HepG2 (cell line): ENCODE data around the gene PLA2G12A. TPM values are rescaled to one million over a fixed set of nuclear protein-coding genes. Genes with fewer than 3 reads are reported as not detected.

ENCODE experiments used
- ATAC-seq: fragments of 200-7000 bp; cut with Tn5 transposase; 3 replicates; pipeline ENCODE4 v1.9.1; 2020; ENCODE audit warnings: mild to moderate bottlenecking, moderate library complexity
- BruUV-seq: library from RNA; stranded (reverse); fragments of 400-500 nt; replicated peaks from 2 replicates; lab custom pipeline; 2021; lab: Mats Ljungman, UMichigan
- CTCF ChIA-PET: fragments of 300-600 bp; formaldehyde crosslinking; extraction: SDS; loops from one replicate; lab custom pipeline; 2021; ENCODE audit warnings: low total read pairs, inconsistent platforms, low intra/inter-chr PET ratio; lab: Yijun Ruan, JAX
- POLR2A ChIA-PET: fragments of 350-600 bp; sonication (Branson Sonifier 250); formaldehyde crosslinking; loops from one replicate; lab custom pipeline; 2020; ENCODE audit warnings: antibody characterized with exemption, inconsistent platforms; lab: Yijun Ruan, JAX
- DNase-seq: peaks from one replicate; pipeline ENCODE4 v3.0.0-alpha.2; 2015; ENCODE audit warnings: low spot score
- FAIRE-seq: peaks from 3 replicates; lab custom pipeline; 2011; peaks lifted over from hg19 to GRCh38; lab: Jason Lieb, UNC
- H2AFZ ChIP-seq: one replicate; pipeline ENCODE4 v1.6.1; 2011; ENCODE audit warnings: low read length, inconsistent platforms
- H3K27ac ChIP-seq: fragments of 300-600 bp; 3 replicates; pipeline ENCODE4 v1.8.0; 2011; ENCODE audit warnings: mixed run types, mild to moderate bottlenecking, mixed read lengths, low read length, inconsistent platforms; ENCODE audit not compliant: insufficient read depth; ENCODE audit errors: extremely low read length
- H3K27me3 ChIP-seq, 2 experiments: fragments of 200-600 bp in 1 of 2; 2 replicates in 1 of 2; 3 replicates in 1 of 2; pipeline versions ENCODE4 v1.6.0 to v1.8.0; 2011; ENCODE audit warnings: low read length in 2 of 2, mild to moderate bottlenecking in 2 of 2, moderate library complexity in 2 of 2, inconsistent platforms in 1 of 2; ENCODE audit not compliant: insufficient read depth in 2 of 2, control insufficient read depth in 1 of 2
- H3K36me3 ChIP-seq, 2 experiments: fragments of 200-600 bp in 1 of 2; replicated peaks in 1 of 2; 2 replicates in 1 of 2; 3 replicates in 1 of 2; pipeline versions ENCODE4 v1.5.1 to v1.8.0; 2011; ENCODE audit warnings: low read length in 2 of 2, inconsistent platforms in 1 of 2; ENCODE audit not compliant: insufficient read depth in 2 of 2, control insufficient read depth in 1 of 2
- H3K4me1 ChIP-seq: 2 replicates; pipeline ENCODE4 v1.5.1; 2012; ENCODE audit warnings: low read length, inconsistent platforms; ENCODE audit not compliant: insufficient read depth
- H3K4me2 ChIP-seq: 2 replicates; pipeline ENCODE4 v1.6.0; 2011; ENCODE audit warnings: low read depth, low read length, inconsistent platforms
- H3K4me3 ChIP-seq, 3 experiments: fragments of 200-600 bp in 1 of 3; sonication (generic), shearing (Covaris generic) in 1 of 3; replicated peaks in 1 of 3; 2 replicates each; pipeline ENCODE4 v1.5.1; 2011 to 2016; ENCODE audit warnings: low read length in 3 of 3, inconsistent platforms in 2 of 3, low read depth in 2 of 3, mild to moderate bottlenecking in 2 of 3, control low read depth in 1 of 3, mixed read lengths in 1 of 3; ENCODE audit not compliant: insufficient read depth in 1 of 3
- H3K79me2 ChIP-seq: one replicate; pipeline ENCODE4 v1.6.1; 2011; ENCODE audit warnings: low read length, inconsistent platforms; ENCODE audit not compliant: insufficient read depth
- H3K9ac ChIP-seq: 2 replicates; pipeline ENCODE4 v1.6.0; 2011; ENCODE audit warnings: mild to moderate bottlenecking, low read depth, low read length, inconsistent platforms; ENCODE audit not compliant: insufficient read depth
- H3K9me3 ChIP-seq: 2 replicates; pipeline ENCODE4 v1.5.1; 2012; ENCODE audit warnings: mild to moderate bottlenecking, low read length
- H4K20me1 ChIP-seq: 2 replicates; pipeline ENCODE4 v1.6.0; 2011; ENCODE audit warnings: inconsistent platforms, mild to moderate bottlenecking, low read length, moderate library complexity; ENCODE audit not compliant: insufficient read depth
- PCBP2 ChIP-seq: fragments of 200-400 bp; formaldehyde crosslinking; optimal IDR thresholded peaks from 2 replicates; pipeline ENCODE3; 2018; ENCODE audit warnings: low read length, low read depth; ENCODE audit not compliant: poor library complexity, severe bottlenecking
- ZMAT3 ChIP-seq: sonication (generic); formaldehyde crosslinking; conservative IDR thresholded peaks from 2 replicates; pipeline ENCODE4 v1.7.0; 2021; ENCODE audit warnings: missing genetic modification reagents
- ZNF614 ChIP-seq: IDR thresholded peaks from 2 replicates; pipeline ENCODE4 v1.6.1; 2018; ENCODE audit warnings: missing biosample characterization, missing genetic modification reagents, inconsistent platforms, borderline replicate concordance
- WGBS: methylation state at CpG from one replicate; pipeline ENCODE4 v1.1.6; 2017; ENCODE audit warnings: low lambda C conversion rate; 5-methylcytosine and 5-hydroxymethylcytosine counted together
- in situ Hi-C: cut with HindIII; loops from 2 replicates; pipeline ENCODE4 v1.10.0; 2017; ENCODE audit warnings: low pct_unique_long_range_greater_than_20kb; ENCODE audit not compliant: extremely low pct_ligation_motif_present
- intact Hi-C: fragments of 100-400 bp; cut with micrococcal nuclease; formaldehyde crosslinking; loops from one replicate; pipeline ENCODE4 v1.10.0; 2022; ENCODE audit not compliant: unreplicated experiment
- polyA plus RNA-seq, 8 experiments: library from polyadenylated mRNA; depleted of rRNA in 3 of 8; stranded (reverse) in 7 of 8; unstranded in 1 of 8; fragments of >200 nt; fragmentation: Illumina TruSeq in 4 of 8; extraction: Trizol in 4 of 8; gene quantifications; 2 replicates each; pipeline versions ENCODE4 v1.2.1 to v1.2.3, GENCODE V29; 2011 to 2016; ENCODE audit warnings: low read depth in 4 of 8, missing spikeins in 1 of 8, mixed read lengths in 1 of 8; ENCODE audit not compliant: insufficient read depth in 1 of 8
- total RNA-seq, 5 experiments: library from RNA; depleted of rRNA; stranded (reverse); fragments of >200 nt; fragmentation: Illumina TruSeq; extraction: Trizol; gene quantifications; 2 replicates each; pipeline ENCODE4 v1.2.3, GENCODE V29; 2016; ENCODE audit warnings: low read depth in 1 of 5
- TF ChIP-seq, protein P1 (sequence below): sonication (generic); formaldehyde crosslinking; IDR thresholded peaks from 2 replicates; pipeline ENCODE4 v1.4.0; 2020; ENCODE audit warnings: mild to moderate bottlenecking, missing genetic modification reagents
- TF ChIP-seq, protein P2 (sequence below): IDR thresholded peaks from 2 replicates; pipeline ENCODE4 v1.6.1; 2012; ENCODE audit warnings: low read depth, low read length, improper control_type of control experiment

Gene PLA2G12A
- total and polyA plus RNA-seq, 2 of the 13 experiments (the other 11 are each of a cell fraction or from before 2014, with no cell fraction given), result 61.2 to 64.0 TPM

DNA sequence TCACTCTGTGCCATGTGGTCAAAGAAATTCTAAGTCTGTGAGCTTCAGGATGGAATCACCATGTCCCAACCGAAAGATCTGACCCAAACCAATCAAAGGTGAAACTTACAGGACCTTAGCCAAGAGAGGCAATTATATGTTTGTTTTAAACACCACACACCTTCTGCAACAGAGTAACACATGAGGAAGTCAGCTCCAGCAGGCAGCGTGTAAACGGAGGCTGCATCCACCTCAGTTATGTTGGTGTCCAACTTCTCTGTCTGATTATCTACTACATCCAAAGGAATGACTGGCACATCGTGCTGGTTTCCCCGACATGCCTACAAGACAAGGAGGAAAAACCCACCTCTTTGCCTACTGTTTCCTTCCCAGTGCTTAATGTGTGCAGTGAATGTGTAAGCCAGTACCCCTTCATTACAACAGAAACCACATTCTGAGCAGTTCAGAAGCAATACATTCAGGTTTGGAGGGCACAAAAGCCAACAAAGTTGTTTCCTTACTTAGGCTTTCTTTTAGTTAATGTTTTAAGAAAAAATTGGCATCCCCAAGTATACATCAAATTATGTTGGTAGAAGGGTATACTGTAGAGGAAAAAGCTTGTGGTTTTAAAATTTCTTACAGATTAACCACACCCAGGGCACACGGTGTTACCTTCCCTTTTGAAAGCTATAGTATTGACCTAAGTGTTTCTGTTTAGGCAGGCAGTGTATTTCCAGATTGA lies 39.0 kb downstream of the PLA2G12A start:
- H3K27me3 ChIP-seq, result no peaks in the 10 kb centered on the region
- ChIA-PET CTCF (no interaction called here), POLR2A (no interaction called here)
- no peak overlapping the region for H3K27ac ChIP-seq
- H4K20me1 ChIP-seq, result no peaks in the 10 kb centered on the region
- H3K36me3 ChIP-seq, result peaks cover 0 to 9% of the 10 kb centered on the region in 2 experiments; a peak in 1 of 5 replicates
- DNase-seq (no peak), ATAC-seq (no peak), FAIRE-seq (no peak)
- TF ChIP-seq PCBP2 (no peak), ZNF614 (no peak), ZMAT3 (CRISPR knock-in tag) (no peak)
- TF ChIP-seq, protein P1, sequence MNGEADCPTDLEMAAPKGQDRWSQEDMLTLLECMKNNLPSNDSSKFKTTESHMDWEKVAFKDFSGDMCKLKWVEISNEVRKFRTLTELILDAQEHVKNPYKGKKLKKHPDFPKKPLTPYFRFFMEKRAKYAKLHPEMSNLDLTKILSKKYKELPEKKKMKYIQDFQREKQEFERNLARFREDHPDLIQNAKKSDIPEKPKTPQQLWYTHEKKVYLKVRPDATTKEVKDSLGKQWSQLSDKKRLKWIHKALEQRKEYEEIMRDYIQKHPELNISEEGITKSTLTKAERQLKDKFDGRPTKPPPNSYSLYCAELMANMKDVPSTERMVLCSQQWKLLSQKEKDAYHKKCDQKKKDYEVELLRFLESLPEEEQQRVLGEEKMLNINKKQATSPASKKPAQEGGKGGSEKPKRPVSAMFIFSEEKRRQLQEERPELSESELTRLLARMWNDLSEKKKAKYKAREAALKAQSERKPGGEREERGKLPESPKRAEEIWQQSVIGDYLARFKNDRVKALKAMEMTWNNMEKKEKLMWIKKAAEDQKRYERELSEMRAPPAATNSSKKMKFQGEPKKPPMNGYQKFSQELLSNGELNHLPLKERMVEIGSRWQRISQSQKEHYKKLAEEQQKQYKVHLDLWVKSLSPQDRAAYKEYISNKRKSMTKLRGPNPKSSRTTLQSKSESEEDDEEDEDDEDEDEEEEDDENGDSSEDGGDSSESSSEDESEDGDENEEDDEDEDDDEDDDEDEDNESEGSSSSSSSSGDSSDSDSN (CRISPR knock-in tag), result no peak
- TF ChIP-seq, protein P2, sequence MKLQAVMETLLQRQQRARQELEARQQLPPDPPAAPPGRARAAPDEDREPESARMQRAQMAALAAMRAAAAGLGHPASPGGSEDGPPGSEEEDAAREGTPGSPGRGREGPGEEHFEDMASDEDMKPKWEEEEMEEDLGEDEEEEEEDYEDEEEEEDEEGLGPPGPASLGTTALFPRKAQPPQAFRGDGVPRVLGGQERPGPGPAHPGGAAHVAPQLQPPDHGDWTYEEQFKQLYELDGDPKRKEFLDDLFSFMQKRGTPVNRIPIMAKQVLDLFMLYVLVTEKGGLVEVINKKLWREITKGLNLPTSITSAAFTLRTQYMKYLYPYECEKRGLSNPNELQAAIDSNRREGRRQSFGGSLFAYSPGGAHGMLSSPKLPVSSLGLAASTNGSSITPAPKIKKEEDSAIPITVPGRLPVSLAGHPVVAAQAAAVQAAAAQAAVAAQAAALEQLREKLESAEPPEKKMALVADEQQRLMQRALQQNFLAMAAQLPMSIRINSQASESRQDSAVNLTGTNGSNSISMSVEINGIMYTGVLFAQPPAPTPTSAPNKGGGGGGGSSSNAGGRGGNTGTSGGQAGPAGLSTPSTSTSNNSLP, result no peak
- no peak overlapping the region for H3K4me2 ChIP-seq
- in situ Hi-C loops, result no loop called here
- no peaks in the 10 kb centered on the region for H3K9me3 ChIP-seq
- no peak overlapping the region for H3K4me3 ChIP-seq
- intact Hi-C loops, result no loop called here
- 92% methylated on average over 5 of the region's 6 CpGs for WGBS
- H3K4me1 ChIP-seq, result no peaks in the 10 kb centered on the region
- H3K9ac ChIP-seq, result no peak overlapping the region
- no peaks in the 10 kb centered on the region for H3K79me2 ChIP-seq
- BruUV-seq, result no TSS peak
- H2AFZ ChIP-seq, result no peak overlapping the region
